HG03354 (cell line): ENCODE results near the gene COL5A1.

Experiments
- ATAC-seq: cut with Tn5 transposase; IDR thresholded peaks from one replicate; pipeline ENCODE4 v1.9.1; 2021; ENCODE audit warnings: mild to moderate bottlenecking; ENCODE audit not compliant: unreplicated experiment, poor library complexity, severe bottlenecking

Gene COL5A1

DNA sequence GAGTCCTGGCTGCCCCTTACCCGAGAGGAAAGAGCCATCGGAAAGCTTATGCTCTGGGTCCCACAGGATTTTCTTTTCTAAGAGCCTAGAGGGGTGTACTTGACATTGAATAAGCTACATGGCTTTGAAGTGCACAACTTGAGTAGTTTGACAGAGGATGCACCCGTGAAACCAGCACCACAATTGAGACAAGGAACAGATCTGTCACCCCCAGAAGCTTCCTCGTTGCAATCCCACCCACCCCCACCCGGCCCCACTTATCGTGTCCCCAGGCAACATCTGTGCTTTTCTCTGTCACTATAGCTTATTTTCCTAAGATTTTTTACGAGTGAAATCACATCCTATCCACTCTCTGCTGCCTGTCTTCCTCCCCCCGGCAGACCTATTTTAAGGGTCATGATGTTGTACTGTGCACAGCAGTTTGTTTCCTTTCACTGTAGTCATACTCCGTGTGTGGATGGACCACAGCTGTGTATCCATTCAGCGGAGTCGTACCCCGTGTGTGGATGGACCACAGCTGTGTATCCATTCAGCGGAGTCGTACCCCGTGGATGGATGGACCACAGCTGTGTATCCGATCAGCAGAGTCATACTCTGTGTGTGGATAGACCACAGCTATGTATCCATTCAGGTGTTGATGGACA is 230.2 kb downstream of the COL5A1 start:
- no peak for ATAC-seq

DNA sequence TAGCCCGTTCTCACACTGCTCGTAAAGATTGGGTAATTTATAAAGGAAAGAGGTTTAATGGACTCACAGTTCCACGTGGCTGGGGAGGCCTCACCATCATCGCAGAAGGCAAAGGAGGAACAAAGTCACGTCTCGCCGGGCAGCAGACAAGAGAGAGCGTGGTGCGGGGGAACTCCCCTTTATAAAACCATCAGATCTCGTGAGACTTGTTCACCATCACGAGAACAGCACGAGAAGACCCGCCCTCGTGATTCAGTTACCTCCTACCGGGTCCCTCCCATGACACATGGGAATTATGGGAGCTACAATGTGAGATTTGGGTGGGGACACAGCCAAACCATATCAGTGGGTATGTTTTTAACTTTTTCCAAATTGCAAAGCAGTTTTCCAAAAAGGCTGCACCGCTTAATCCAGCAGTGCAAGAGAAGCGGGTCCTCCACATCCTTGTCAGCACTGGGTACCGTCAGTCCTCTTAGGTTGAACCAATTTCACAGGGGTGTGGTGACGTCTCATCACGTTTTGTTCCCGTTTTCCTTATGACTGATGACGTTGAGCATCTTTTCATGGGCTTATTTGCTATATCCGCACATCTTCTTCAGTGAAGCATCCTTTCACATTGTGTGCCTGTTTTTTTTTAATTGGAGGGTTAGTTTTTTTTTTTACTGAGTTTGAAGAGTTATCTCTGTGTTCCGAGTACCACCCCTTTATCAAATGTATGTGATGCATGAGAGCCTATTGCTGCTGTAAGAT is 231.1 kb downstream of the COL5A1 start:
- no peak for ATAC-seq

DNA sequence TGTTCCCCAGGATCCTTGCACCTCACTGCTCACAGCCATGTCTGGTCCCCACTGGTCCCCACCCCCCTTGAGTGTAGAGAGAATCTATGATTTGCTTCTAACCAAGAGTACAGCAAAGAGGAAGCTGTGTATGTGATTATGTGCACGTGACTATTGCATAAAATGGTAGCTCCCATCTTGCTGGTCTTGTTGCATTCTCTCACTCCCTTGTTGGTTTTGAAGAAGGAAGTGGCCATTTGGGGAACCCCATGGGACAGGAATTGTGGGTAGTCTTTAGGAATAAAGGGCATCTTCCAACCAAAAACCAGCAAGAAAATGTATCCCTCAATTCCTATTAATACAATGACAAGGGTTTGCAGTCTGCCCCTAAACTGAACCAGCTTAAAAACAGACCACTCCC is 233.8 kb downstream of the COL5A1 start:
- no peak for ATAC-seq

DNA sequence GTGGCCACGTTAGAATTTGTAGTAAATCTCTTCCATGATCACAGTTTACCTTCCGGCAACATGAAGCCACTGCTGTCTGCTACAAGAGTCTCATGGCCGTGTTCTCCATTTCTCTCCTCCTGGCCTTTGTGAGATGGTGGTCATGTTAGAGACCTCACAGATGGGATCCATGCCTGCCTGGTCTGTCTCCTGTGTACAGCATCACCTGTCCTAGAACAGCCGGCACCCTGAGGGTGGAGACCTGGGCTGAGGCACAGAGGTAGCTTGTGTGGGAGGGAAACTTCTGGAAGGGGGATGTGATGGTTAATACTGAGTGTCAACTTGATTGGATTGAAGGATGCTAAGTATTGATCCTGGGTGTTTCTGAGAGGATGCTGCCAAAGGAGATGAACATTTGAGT is 235.9 kb downstream of the COL5A1 start:
- ATAC-seq = no peak

DNA sequence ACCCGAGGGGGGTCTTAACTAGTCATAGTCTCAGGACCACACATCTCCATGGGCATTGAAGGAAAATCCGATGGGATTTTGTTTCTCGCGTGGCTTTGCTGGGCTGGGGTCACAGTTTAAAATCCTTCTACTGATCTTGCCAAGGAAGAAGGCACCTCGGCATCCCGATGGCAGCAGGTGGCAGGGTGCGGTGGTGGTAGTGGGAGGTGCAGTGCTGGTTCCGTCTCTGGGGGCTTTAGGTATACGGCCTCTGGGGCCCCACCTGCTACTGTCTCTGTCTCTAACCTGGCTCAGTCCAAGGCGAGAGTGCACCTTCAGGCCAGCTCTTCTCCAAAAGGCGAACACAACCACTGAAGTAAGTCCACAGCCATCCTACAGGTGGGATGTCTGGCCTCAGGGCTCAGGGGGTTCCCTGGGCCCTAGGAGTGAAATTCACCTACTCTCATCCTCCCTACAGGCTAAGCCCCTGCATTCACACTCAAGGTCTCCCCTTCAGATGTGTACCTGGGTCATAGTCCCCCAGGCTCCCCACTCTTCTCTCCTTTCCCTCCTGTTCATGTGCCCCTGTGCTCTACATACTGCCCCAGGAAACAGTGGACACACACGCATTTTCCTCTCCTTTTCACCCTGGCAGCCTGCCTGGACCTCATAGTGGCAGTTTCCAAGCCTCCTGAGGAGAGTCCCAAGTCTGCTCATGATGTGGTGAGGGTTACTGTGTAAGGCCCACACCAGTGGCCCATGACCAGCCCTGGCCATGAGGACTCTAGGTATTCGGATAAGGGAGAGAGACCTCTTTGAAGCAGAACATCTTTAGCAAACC is 238.3 kb downstream of the COL5A1 start:
- ATAC-seq = no peak

DNA sequence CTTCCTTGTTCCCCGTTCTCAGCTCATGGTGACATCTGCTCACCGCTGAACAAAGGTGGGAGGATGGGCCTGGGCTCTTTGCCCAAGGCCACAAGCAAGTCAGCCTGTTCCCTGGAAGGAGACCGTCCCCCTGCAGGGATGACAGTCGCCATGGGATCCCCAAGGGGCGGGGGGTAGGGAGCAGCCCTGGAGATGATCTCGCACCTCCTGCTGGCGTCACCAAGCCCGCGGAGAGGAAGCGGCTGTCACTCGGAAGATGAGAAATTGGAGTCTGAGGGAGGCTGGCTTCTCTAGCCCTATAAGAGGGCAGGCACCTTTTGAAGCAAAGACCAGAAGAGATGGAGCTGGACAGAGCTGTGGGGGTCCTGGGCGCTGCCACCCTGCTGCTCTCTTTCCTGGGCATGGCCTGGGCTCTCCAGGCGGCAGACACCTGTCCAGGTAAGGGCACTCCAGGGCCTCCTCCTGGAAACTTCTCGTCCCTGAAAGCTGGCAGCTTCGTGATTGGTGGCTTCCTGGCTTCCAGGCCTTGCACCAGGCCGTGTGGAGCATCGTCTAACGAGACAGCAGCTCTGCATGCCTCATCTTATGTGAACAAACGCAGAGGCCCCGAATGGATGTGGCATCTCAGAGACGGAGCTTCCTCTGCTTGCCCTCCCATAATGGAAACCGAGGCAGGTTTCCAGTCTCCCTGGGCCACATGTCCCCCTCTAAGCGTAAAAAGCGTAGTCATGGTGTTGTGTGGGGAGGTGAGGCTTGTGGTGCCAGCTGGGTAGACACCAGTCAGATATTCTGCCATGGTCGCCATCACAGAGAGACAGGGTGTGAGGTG is 239.1 kb downstream of the COL5A1 start, which contains the start of gene FCN2:
Gene FCN2, plus strand, starts transcription at position 327 of the 829 bp plus-strand sequence. Its CDS starts 12 bp downstream, at position 339.
- no peak for ATAC-seq

DNA sequence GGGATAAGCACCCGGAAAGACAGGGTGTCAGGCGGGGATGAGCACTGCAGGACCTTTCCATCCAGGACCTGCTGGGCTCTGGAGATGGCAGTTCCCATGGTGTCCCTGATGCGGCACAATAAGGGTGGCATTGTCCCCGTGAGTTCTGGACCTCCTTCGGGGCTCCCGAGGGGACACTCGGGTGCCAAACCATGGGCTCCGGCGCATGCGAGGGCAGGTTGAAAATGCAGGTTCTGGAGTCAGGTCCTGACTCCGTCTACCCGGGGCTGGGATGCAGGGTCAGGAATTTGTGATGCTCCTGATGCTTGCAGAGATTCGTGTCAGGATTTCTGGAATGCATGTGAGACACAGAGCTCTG is 239.7 kb downstream of the COL5A1 start:
- ATAC-seq = no peak

DNA sequence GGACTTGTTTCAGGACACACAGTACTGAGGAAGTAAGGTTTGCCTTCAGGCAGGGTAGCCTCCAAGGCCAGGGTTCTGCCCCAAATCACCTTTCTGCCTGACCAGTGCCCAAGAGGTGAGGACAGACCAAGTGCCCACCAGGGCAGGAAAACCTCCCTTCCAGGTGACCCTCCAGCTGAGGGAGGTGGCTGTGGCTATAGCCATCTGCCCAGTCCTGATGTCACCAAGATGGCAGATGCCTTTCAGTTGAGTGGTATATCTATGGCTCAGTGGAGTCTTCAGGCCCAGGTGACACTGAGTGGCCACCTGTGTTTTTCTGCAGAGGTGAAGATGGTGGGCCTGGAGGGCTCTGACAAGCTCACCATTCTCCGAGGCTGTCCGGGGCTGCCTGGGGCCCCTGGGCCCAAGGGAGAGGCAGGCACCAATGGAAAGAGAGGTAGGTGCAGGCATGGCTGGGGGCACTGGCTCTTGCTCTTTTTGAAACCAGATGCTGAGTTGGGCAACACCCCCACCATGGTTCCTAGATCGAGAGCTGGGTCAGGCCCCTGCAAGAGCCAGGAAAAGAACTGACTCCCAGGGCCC is 240.7 kb downstream of the COL5A1 start:
- ATAC-seq = no peak

DNA sequence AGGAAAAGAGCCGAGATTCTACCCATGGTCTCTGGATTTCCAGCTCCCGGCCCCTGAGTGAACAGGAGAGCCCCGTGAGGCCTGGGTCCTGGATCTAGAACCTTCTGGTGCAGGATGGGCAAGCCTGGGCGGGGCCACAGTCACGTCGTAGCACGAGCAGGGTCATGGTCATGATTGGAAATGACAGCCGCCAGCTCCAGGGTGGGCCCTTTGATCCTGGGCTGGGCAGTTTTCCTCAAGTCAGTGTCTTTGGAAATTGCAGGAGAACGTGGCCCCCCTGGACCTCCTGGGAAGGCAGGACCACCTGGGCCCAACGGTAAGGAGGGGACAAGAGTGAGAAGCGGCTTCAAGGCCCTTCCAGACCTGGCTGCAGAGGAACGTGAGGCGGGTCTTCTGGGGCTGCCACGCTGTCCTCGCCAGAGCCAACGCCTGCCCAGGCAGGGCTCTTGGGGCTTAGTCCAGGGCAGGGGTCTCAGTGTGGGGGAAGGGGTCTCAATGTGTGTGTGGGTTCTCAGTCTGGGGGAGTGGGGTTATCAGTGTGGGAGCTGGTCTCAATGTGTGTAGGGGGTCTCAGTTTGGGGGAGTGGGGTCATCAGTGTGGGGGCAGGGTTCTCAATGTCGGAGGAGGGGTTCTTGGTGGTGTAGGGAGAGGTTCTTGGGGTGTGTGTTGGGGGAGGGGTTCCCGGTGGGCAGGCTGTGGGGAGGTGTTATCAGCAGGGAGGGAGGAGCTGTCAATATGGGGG is 241.6 kb downstream of the COL5A1 start:
- ATAC-seq = no peak

- ATAC-seq = no peak
Observed at GRCh38 chr9:134884492-134884891, 242.9 kb downstream of the COL5A1 start.

DNA sequence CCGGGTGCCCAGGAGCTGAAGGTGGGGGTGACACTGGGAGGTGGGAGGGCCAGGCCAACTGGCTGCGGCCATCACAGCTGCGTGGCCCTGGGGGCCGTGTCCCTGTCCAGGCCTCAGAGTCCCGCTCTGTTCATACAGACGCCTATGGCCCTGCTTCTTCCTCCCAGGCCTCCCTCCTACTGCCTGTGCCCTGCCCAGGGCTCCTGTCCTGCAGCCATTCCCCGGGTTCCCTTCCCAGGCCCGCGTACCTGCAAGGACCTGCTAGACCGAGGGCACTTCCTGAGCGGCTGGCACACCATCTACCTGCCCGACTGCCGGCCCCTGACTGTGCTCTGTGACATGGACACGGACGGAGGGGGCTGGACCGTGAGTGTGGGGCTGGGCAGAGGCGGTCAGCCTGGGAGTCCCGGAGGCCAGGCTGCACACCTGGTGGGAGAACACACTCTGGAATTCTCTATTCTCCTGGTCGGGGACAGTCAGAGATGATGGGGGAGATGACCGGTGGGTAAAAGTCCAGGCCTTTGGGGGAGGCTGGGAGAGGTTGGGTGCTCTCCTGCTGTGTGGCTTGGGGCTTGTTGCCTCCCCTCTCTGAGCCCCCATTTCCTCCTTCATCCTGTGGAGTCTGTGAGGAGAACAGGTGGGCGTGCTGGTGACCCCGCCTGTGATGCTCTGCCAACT is 243.5 kb downstream of the COL5A1 start:
- ATAC-seq = no peak

DNA sequence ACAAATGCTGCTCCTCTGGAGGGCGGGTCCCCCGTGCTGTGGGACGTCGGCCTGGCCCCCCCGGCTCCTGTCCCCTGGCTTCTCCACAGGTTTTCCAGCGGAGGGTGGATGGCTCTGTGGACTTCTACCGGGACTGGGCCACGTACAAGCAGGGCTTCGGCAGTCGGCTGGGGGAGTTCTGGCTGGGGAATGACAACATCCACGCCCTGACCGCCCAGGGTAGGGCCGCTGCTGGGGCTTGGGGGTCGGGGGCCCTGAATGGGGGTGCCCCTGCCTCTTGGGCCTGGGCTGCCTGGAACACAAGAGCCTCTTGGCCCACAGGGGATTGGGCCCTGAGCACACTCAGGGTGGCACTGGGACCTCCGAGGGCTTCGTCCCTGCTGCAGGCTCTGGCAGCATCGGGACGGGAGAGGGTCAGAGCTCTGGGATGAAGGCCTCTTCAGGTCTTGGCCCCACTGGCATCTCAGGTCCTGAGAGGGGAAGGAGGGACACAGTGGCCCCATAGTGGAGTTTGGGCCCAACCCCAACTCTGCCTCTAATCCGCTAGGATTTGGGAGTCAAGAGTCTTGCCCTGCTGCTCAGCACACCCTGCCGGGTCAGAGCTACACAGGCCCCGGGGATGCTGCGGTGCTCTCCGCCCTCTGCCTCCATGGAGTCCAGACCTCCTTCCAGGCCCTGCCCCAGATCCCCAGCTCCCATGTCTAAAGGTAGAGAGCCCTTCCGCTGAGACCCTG is 244.2 kb downstream of the COL5A1 start:
- ATAC-seq = no peak

GRCh38 chr9:134886413-134886913 is 244.9 kb downstream of the COL5A1 start:
- ATAC-seq = no peak

DNA sequence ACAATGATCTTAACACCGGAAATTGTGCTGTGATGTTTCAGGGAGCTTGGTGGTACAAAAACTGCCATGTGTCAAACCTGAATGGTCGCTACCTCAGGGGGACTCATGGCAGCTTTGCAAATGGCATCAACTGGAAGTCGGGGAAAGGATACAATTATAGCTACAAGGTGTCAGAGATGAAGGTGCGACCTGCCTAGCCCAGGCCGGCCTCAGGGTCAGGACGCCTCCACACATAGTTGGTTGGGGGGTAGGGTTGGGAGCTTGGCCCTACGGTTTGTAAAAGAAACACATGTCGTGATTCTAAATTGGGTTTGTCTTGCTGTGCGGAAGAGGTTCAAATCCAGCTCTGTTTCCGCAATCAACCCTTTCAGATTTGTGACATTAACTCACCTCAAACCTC is 245.6 kb downstream of the COL5A1 start:
- ATAC-seq = no peak

GRCh38 chr9:134887686-134888602 is 246.3 kb downstream of the COL5A1 start:
- ATAC-seq = no peak

GRCh38 chr9:134888603-134889190 is 247.1 kb downstream of the COL5A1 start:
- ATAC-seq = no peak
